ENCODE results near the gene TGFBR2.

TGFBR2 gene

GRCh38 chr3:30606301-30607031, at the start of gene TGFBR2:
Gene TGFBR2, plus strand, starts transcription at chr3:30606601. Its CDS starts 283 bp downstream, at chr3:30606884.
- peak; percentile 89 to 92 for DNase-seq

DNA sequence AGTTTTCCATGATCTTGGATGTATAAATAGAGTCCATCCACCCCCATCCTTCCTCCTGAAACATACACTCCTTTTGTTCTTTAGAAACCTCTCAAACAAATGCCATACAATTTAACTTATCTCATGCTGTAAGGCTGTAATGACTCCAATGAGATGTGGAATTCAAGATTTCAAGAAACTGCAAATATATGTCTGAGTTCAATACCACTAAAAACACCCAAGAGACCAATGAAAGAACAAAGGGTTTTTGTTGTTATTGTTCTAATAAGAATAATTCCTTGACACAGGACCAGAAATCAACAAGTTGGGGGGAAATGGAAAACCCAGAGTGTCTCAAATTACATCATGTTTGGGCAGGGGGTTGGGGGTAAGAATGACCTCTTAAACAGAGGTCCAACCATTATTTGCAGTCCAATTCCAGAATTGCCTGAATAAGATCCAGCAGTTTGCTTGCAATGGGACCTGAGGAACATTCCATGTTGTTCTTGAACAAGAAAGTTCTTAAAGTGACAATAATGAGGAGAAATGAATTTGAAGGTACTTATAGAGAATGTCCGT, 48.6 kb upstream of the TGFBR2 start:
- no peak for DNase-seq

GRCh38 chr3:30563956-30564355, 42.4 kb upstream of the TGFBR2 start:
- DNase-seq, result no peak

- DNase-seq, result no peak
Observed at GRCh38 chr3:30567139-30567753, 39.2 kb upstream of the TGFBR2 start.

DNA sequence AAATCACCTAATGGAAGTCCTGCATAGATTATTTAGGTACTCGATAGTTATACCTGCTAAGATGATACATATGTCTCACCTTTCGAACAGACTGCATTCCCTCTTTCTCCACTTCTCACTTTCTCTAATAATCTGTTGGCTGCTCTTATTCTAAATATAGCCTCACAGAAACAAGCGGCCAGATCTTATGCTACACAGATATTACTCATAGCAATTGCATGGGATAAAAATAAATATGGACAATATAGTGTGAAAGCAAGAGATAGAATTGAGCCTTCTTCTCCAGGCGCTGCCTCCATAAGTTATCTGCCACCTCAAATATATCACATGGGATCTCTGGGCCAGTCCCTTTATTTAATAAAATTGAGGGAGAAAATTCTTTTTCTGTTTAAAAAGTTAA, 29.5 kb upstream of the TGFBR2 start:
- DNase-seq, result no peak

GRCh38 chr3:30577788-30578187, 28.6 kb upstream of the TGFBR2 start:
- DNase-seq, result no peak

DNA sequence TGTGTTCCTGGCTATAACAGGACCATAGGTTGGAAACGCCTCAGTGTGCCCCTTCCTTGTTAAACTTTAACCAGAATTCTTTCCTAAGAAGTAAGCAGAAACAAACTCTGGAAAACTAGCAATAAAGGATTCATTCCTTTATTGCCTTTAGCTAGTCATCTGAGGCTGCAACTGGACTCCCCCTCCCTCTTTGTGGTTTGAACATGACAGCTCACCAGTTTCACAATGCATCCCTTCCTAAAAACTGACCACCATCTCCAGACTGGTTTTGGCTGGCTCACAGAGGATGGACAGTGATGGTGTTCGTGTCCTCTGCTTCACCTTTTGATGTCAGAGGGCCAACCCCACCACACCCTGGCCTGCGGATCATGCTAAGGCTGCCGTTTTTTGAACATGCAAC, 27.9 kb upstream of the TGFBR2 start:
- no peak for DNase-seq

- DNase-seq, result no peak
Observed at GRCh38 chr3:30578986-30579579, 27.3 kb upstream of the TGFBR2 start.

DNA sequence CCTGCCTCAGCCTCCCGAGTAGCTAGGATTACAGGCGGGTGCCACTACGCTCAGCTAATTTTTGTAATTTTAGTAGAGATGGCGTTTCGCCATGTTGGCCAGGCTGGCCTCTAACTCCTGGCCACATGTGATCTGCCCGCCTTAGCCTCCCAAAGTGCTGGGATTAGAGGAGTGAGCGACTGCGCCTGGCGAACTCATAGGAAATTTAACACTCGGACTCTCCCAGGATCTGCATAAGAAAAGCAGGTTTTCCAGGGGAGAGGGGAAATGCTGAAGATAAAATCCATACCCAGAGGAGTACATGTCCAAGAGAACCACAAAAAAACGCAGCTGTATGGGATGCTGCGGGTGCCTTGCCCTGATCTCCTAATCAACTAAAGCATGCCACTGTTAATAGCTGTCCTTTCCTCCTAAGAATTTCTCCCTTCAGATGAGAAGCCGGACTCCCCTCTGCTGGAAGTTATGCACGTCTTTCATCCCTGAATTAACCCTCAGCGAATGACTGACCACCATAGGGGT, 25.3 kb upstream of the TGFBR2 start:
- no peak for DNase-seq

- no peak for DNase-seq
Observed at GRCh38 chr3:30581982-30582381, 24.4 kb upstream of the TGFBR2 start.

DNA sequence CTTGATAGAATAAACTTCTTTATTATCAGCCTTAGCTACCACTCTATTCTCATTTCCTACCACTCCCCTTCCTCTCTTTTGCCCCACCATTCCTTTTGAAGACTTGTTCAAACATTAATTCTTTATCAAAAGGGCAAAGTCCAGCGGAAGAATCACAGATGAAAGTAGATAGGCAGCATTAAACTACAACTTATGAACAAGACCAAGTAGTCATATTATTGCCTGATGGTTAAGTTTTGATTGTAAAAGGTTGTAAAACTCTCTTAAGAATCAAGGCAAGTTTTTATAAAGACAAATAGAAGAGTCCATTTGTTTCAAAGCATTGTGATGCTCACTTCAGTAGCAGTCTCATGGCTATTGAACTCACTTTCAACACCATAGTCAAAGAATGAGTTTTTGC, 22.4 kb upstream of the TGFBR2 start:
- no peak for DNase-seq

- DNase-seq, result no peak
Observed at GRCh38 chr3:30585654-30586053, 20.7 kb upstream of the TGFBR2 start.

DNA sequence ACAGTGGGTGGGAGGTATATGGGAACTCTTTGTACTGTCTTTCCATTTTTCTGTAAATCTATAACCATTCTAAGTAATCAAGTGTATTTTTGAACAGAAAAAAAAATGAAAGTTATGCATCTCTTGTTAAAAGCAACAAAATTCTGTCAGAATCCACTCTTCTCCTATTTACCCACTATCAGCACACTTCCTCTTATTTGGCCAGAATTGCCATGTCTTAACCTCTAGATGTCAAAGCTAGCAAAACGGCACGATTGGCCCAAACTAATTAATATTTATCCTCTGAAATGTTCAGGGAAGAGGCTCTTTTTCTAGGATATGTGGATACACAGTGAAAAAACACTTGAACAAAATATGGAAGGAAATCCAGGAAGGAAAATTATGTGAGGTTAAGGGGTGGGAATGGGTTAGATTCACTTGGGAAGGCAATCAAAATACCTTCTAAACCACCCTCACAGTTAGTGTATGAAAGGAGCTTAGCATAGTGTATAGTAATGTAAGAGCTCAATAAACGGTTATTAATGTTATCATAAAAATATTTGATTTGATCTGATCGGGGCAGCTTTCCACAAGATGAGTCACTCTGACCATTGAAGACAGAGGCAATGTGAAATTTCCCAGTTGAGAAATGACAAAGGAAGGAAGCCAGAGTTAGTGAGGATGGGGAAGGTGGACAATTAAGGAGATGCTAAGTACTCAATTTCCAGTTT, 20.1 kb upstream of the TGFBR2 start:
- DNase-seq, result no peak

DNA sequence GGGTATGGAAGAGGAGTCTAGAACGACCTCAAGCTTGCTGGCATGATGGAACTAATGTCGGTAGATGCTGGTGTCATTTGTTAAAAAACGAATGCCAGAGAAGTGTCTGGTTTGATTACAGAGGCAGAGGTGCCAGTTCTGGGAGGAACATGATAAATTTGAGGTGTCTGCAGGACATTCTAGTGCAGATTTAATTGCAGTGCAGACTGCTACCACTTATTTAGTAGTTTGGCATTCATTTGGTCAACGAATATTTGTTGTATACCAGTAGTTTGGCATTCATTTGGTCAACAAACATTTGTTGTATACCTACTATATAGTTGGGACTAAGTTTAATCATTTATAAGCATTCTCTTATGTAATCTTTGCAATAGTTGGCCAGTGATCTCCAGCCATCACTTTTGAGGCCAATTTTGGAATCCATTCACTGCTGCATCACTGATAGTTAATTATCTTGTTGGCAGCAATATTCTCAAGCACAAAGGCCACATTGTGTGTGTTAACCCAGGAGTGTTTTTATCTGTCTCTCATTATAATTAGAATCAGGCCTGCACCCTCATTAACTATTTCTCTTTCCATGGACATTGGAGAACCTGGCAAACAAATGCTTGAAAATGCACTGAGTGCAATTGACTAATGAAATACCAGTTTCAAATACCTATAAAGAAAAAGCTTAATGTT, 19.5 kb upstream of the TGFBR2 start:
- DNase-seq, result no peak

DNA sequence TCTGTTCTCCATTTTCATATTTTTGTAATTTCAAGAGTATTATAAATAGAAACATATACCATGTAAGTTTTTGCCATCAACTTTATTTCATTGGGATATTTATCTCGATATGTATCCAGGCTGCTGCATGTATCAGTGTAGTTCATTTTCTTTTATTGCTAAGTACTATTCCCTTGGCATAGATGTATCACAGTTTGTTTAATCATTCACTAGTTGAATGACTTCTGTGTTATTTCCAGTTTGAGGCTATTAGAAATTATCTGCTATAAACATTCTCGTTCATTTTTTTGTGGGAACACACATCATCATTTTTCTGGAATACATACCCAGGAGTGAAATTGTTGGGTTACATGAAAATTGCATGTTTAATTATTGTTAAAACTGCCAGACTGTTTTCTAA, 18.5 kb upstream of the TGFBR2 start:
- no peak for DNase-seq

- DNase-seq, result no peak
Observed at GRCh38 chr3:30596152-30596551, 10.2 kb upstream of the TGFBR2 start.

- no peak for DNase-seq
Observed at GRCh38 chr3:30597131-30597768, 9.2 kb upstream of the TGFBR2 start.

DNA sequence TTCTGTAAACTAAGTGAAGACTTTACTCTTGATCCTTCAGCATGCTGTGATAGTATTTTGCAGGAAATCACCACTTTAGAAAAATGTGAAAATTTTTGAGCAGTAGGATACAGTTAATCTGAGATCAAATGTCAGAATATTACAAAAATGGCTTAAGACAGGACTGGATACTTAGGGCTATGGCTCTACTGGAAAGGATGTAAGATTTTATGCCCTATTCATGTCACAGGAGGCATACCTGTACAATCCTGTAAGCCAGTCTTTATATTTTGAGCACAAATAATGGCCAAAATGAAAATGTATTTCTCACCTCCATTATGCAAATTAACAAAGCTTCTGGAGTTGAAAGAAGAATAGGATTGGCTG, 8.6 kb upstream of the TGFBR2 start:
- no peak for DNase-seq

- DNase-seq, result no peak
Observed at GRCh38 chr3:30598668-30599545, 7.5 kb upstream of the TGFBR2 start.

GRCh38 chr3:30600572-30600971, 5.8 kb upstream of the TGFBR2 start:
- DNase-seq, result no peak

DNA sequence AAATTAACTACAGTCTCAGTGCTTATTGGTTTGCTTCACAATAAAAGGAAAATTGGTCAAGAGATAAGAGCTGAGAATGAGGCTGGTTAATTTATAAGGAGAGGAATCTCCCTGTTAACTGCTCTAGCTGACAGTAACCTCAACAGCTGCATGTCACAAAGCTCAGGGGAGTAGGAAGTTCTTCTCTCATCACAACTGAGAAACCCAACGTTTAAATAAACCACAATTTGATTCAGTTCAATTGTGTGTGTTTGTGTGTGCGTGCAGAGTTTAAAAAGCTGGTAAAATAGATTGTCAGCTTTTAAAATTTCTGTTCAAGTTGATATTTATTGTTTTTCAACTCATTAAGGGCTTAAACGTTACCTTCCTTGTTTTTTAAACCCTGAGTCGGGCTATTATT, 3.5 kb upstream of the TGFBR2 start:
- no peak for DNase-seq
